H1 (cell line): ENCODE data around the gene TPD52L2. TPM values are rescaled to one million over a fixed set of nuclear protein-coding genes. Genes with fewer than 3 reads are reported as not detected.

ENCODE experiments used
- CTCF ChIA-PET: fragments of 300-600 bp; sonication (Branson Sonifier 250); formaldehyde crosslinking; loops from one replicate; lab custom pipeline; 2021; ENCODE audit not compliant: partially characterized antibody; lab: Charles Lee
- POLR2A ChIA-PET: fragments of 300-600 bp; sonication (Branson Sonifier 250); formaldehyde crosslinking; loops from one replicate; lab custom pipeline; 2021; ENCODE audit warnings: inconsistent platforms; ENCODE audit not compliant: partially characterized antibody; lab: Charles Lee
- DNase-seq, 2 experiments: peaks; one replicate each; pipeline versions ENCODE4 v3.0.0 to v3.0.0-alpha.2; 2010 to 2022; ENCODE audit warnings: low spot score in 2 of 2, low read depth in 1 of 2, mixed read lengths in 1 of 2
- FAIRE-seq: peaks from 2 replicates; lab custom pipeline; 2011; peaks lifted over from hg19 to GRCh38; lab: Jason Lieb, UNC
- H2AFZ ChIP-seq: 2 replicates; pipeline ENCODE4 v1.8.1; 2012; ENCODE audit warnings: low read length, inconsistent platforms
- H2AK5ac ChIP-seq: 2 replicates; pipeline ENCODE4 v1.6.1; 2013; ENCODE audit warnings: low read depth, low read length
- H2BK120ac ChIP-seq: replicated peaks from 2 replicates; pipeline ENCODE3; 2013; ENCODE audit warnings: low read depth, low read length, inconsistent platforms
- H2BK12ac ChIP-seq: 2 replicates; pipeline ENCODE4 v1.6.1; 2013; ENCODE audit warnings: low read depth, low read length
- H2BK15ac ChIP-seq: 2 replicates; pipeline ENCODE4 v1.6.1; 2013; ENCODE audit warnings: low read length
- H2BK20ac ChIP-seq: 2 replicates; pipeline ENCODE4 v1.6.1; 2013; ENCODE audit warnings: low read length
- H2BK5ac ChIP-seq: 2 replicates; pipeline ENCODE4 v1.6.1; 2013; ENCODE audit warnings: low read depth, low read length
- H3K14ac ChIP-seq: 2 replicates; pipeline ENCODE4 v1.6.1; 2013; ENCODE audit warnings: inconsistent platforms; ENCODE audit not compliant: insufficient read length
- H3K18ac ChIP-seq: 2 replicates; pipeline ENCODE4 v1.6.1; 2013; ENCODE audit warnings: low read length; ENCODE audit errors: extremely low read depth
- H3K23ac ChIP-seq: 2 replicates; pipeline ENCODE4 v1.6.1; 2013; ENCODE audit warnings: inconsistent platforms; ENCODE audit not compliant: insufficient read length
- H3K23me2 ChIP-seq: 2 replicates; pipeline ENCODE4 v1.6.1; 2013; ENCODE audit warnings: low read depth, low read length
- H3K27ac ChIP-seq: 2 replicates; pipeline ENCODE4 v1.6.1; 2011; ENCODE audit warnings: low read depth, low read length, inconsistent platforms
- H3K27me3 ChIP-seq, 4 experiments: replicated peaks in 1 of 4; 1 replicate in 1 of 4; 2 replicates in 3 of 4; pipeline versions ENCODE4 v1.6.1 to v1.8.1; 2011 to 2013; ENCODE audit warnings: low read length in 3 of 4, mild to moderate bottlenecking in 3 of 4, inconsistent platforms in 2 of 4, mixed read lengths in 2 of 4, moderate library complexity in 1 of 4; ENCODE audit not compliant: control insufficient read depth in 3 of 4, insufficient read depth in 3 of 4; ENCODE audit errors: extremely low read depth in 1 of 4
- H3K36me3 ChIP-seq, 4 experiments: 2 replicates each; pipeline versions ENCODE4 v1.6.1 to v1.8.1; 2011 to 2013; ENCODE audit warnings: mild to moderate bottlenecking in 4 of 4, low read length in 3 of 4, moderate library complexity in 2 of 4, control low read depth in 1 of 4, inconsistent platforms in 1 of 4; ENCODE audit not compliant: insufficient read depth in 4 of 4, control insufficient read depth in 2 of 4
- H3K4ac ChIP-seq: replicated peaks from 2 replicates; pipeline ENCODE3; 2013; ENCODE audit warnings: low read length, low read depth, mixed read lengths, inconsistent platforms; ENCODE audit not compliant: insufficient read length
- H3K4me1 ChIP-seq, 4 experiments: replicated peaks in 1 of 4; 1 replicate in 1 of 4; 2 replicates in 3 of 4; pipeline versions ENCODE4 v1.6.1 to v1.8.1; 2011 to 2013; ENCODE audit warnings: low read length in 3 of 4, inconsistent platforms in 2 of 4, mixed read lengths in 1 of 4; ENCODE audit not compliant: insufficient read depth in 4 of 4, control insufficient read depth in 3 of 4
- H3K4me2 ChIP-seq, 2 experiments: 2 replicates each; pipeline versions ENCODE4 v1.6.1 to v1.8.1; 2011 to 2013; ENCODE audit warnings: low read depth in 2 of 2, low read length in 2 of 2, control low read depth in 1 of 2, inconsistent platforms in 1 of 2, mild to moderate bottlenecking in 1 of 2; ENCODE audit not compliant: insufficient read depth in 1 of 2
- H3K4me3 ChIP-seq, 4 experiments: fragments of 200-600, 300-600 bp in 1 of 4; sonication (generic), shearing (Covaris generic), sonication (Bioruptor Twin) in 1 of 4; 2 replicates each; pipeline versions ENCODE4 v1.5.1 to v1.8.1; 2011 to 2016; ENCODE audit warnings: low read length in 4 of 4, low read depth in 3 of 4, control low read depth in 2 of 4, inconsistent platforms in 2 of 4, mild to moderate bottlenecking in 2 of 4, mixed read lengths in 1 of 4, moderate library complexity in 1 of 4; ENCODE audit not compliant: insufficient read depth in 2 of 4; ENCODE audit errors: extremely low read depth in 1 of 4
- H3K56ac ChIP-seq: replicated peaks from 2 replicates; pipeline ENCODE3; 2013; ENCODE audit warnings: low read depth, mild to moderate bottlenecking, mixed read lengths, low read length, inconsistent platforms; ENCODE audit not compliant: insufficient read length
- H3K79me1 ChIP-seq: 2 replicates; pipeline ENCODE4 v1.6.1; 2013; ENCODE audit warnings: low read depth, low read length, control low read depth
- H3K79me2 ChIP-seq, 2 experiments: 2 replicates each; pipeline versions ENCODE4 v1.6.1 to v1.8.1; 2012 to 2013; ENCODE audit warnings: low read length in 2 of 2, mild to moderate bottlenecking in 2 of 2, inconsistent platforms in 1 of 2; ENCODE audit not compliant: insufficient read depth in 2 of 2, control insufficient read depth in 1 of 2
- H3K9ac ChIP-seq, 4 experiments: replicated peaks in 1 of 4; 1 replicate in 1 of 4; 2 replicates in 3 of 4; pipeline versions ENCODE4 v1.6.1 to v1.8.1; 2011 to 2013; ENCODE audit warnings: low read depth in 3 of 4, low read length in 3 of 4, control low read depth in 2 of 4, mild to moderate bottlenecking in 2 of 4, moderate library complexity in 2 of 4, inconsistent platforms in 1 of 4; ENCODE audit errors: extremely low read depth in 1 of 4
- H3K9me3 ChIP-seq, 2 experiments: 2 replicates each; pipeline versions ENCODE4 v1.6.1 to v1.8.1; 2012 to 2013; ENCODE audit warnings: mild to moderate bottlenecking in 2 of 2, moderate library complexity in 2 of 2, control low read depth in 1 of 2, inconsistent platforms in 1 of 2, low read depth in 1 of 2, low read length in 1 of 2, mixed read lengths in 1 of 2; ENCODE audit not compliant: insufficient read depth in 2 of 2
- H4K20me1 ChIP-seq, 2 experiments: replicated peaks in 1 of 2; 2 replicates each; pipeline versions ENCODE3 to v1.8.1; 2011 to 2013; ENCODE audit warnings: inconsistent platforms in 2 of 2, low read length in 2 of 2, mild to moderate bottlenecking in 1 of 2; ENCODE audit not compliant: insufficient read depth in 2 of 2, control insufficient read depth in 1 of 2
- H4K5ac ChIP-seq: 2 replicates; pipeline ENCODE4 v1.6.1; 2013; ENCODE audit warnings: low read length, low read depth, mixed read lengths, inconsistent platforms; ENCODE audit not compliant: insufficient read length
- H4K8ac ChIP-seq: 2 replicates; pipeline ENCODE4 v1.8.0; 2013; ENCODE audit warnings: mild to moderate bottlenecking, moderate library complexity, low read length, inconsistent platforms; ENCODE audit not compliant: insufficient read depth; ENCODE audit errors: extremely low read depth
- H4K91ac ChIP-seq: replicated peaks from 2 replicates; pipeline ENCODE3; 2013; ENCODE audit warnings: low read length, mixed read lengths, inconsistent platforms; ENCODE audit not compliant: insufficient read length
- CTBP2 ChIP-seq: IDR thresholded peaks from 2 replicates; pipeline ENCODE4 v1.7.0; 2011; ENCODE audit warnings: borderline replicate concordance, mild to moderate bottlenecking, moderate library complexity, mixed read lengths, low read length; ENCODE audit not compliant: insufficient read depth, insufficient read length
- HDAC2 ChIP-seq, 2 experiments: fragments of 300-600 bp in 1 of 2; sonication (generic) in 1 of 2; IDR thresholded peaks; 2 replicates each; pipeline ENCODE4 v1.6.1; 2011 to 2012; ENCODE audit warnings: low read depth in 2 of 2, low read length in 2 of 2, mild to moderate bottlenecking in 2 of 2, moderate library complexity in 2 of 2, borderline replicate concordance in 1 of 2, inconsistent platforms in 1 of 2
- RAD21 ChIP-seq, 2 experiments: IDR thresholded peaks in 1 of 2; conservative IDR thresholded peaks in 1 of 2; 2 replicates each; pipeline ENCODE4 v1.6.1; 2011; ENCODE audit warnings: low read depth in 2 of 2, low read length in 2 of 2, improper control_type of control experiment in 1 of 2, inconsistent platforms in 1 of 2, mild to moderate bottlenecking in 1 of 2, moderate library complexity in 1 of 2
- RFX5 ChIP-seq: IDR thresholded peaks from 2 replicates; pipeline ENCODE4 v1.6.1; 2011; ENCODE audit warnings: low read depth, low read length, improper control_type of control experiment, borderline replicate concordance
- TAF7 ChIP-seq: optimal IDR thresholded peaks from 2 replicates; pipeline ENCODE3; 2011; ENCODE audit warnings: low read depth, mild to moderate bottlenecking, inconsistent platforms, low read length, moderate library complexity, borderline replicate concordance
- WGBS, 2 experiments: shearing (Covaris generic) in 1 of 2; methylation state at CpG; one replicate each; pipeline versions ENCODE4 v1.1.6 to v1.1.7; 2013 to 2015; ENCODE audit warnings: low lambda C conversion rate in 2 of 2, mixed read lengths in 2 of 2, inconsistent platforms in 1 of 2, low coverage in 1 of 2, missing lambda C conversion rate in 1 of 2; ENCODE audit not compliant: insufficient replicate concordance in 2 of 2, insufficient coverage in 1 of 2, insufficient read length in 1 of 2; ENCODE audit errors: extremely low coverage in 1 of 2, missing lambda C conversion rate in 1 of 2; 5-methylcytosine and 5-hydroxymethylcytosine counted together
- polyA plus RNA-seq, 7 experiments: library from polyadenylated mRNA; depleted of rRNA in 3 of 7; stranded (reverse) in 5 of 7; unstranded in 2 of 7; fragments of >200 nt in 5 of 7; fragments of 200-250 nt in 2 of 7; gene quantifications; 1 replicate in 5 of 7; 2 replicates in 1 of 7; 4 replicates in 1 of 7; pipeline versions ENCODE4 v1.2.1 to v1.2.3, GENCODE V29; 2011 to 2013; ENCODE audit warnings: missing spikeins in 2 of 7, mixed read lengths in 2 of 7
- total RNA-seq: library from RNA; stranded (reverse); fragmentation: NEBNext Ultra II Directional; extraction: Animal tissue kit (Norgen Biotek cat#: 25700); gene quantifications from 2 replicates; pipeline ENCODE4 v1.2.1, GENCODE V29; 2021

The TPD52L2 gene
- total and polyA plus RNA-seq, 2 of the 8 experiments (the other 6 are each of a cell fraction or from before 2014, with no cell fraction given): 77.1 to 80.2 TPM

DNA sequence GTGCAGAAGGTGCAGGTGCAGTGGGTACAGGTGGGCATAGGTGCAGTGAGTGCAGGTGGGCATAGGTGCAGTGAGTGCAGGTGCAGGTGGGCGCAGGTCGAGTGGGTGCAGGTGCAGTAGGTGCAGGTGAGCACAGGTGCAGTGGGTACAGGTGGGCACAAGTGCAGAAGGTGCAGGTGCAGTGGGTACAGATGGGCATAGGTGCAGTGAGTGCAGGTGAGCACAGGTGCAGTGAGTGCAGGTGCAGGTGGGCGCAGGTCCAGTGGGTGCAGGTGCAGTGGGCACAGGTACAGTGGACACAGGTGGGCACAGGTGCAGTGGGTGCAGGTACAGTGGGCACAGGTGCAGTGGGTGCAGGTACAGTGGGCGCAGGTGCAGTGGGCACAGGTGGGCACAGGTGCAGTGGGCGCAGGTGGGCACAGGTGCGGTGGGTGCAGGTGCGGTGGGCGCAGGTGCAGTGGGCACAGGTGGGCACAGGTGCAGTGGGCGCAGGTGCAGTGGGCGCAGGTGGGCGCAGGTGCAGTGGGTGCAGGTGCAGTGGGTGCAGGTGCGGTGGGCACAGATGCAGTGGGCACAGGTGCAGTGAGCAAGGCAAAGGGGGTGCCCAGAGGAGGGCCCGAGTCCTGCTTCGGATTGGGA is 49.3 kb upstream of the TPD52L2 start:
- Histone ChIP-seq H2BK15ac (no peak overlapping the region), H4K20me1 (peaks cover 0 to 19% of the 10 kb centered on the region in 2 experiments), H4K8ac (no peak overlapping the region), H3K14ac (no peak overlapping the region), H3K79me1 (peaks cover 28% of the 10 kb centered on the region), H3K4me2 (no peak overlapping the region), H3K23me2 (no peaks in the 10 kb centered on the region), H3K27ac (no peak overlapping the region), H4K5ac (no peak overlapping the region), H2AFZ (no peak overlapping the region), H2BK20ac (no peak overlapping the region), H3K9me3 (no peaks in the 10 kb centered on the region; a peak in 1 of 4 replicates), H2AK5ac (no peak overlapping the region), H3K18ac (no peak overlapping the region), H3K36me3 (no peaks in the 10 kb centered on the region), H3K56ac (no peak overlapping the region), H4K91ac (no peak overlapping the region), H3K4me3 (no peak overlapping the region), H3K4me1 (peaks cover 0 to 4% (median 1%) of the 10 kb centered on the region in 4 experiments; a peak in 4 of 7 replicates), H3K27me3 (no peaks in the 10 kb centered on the region), H2BK120ac (no peak overlapping the region), H3K4ac (no peak overlapping the region), H3K23ac (no peak overlapping the region), H2BK12ac (no peak overlapping the region), H2BK5ac (peak overlapping the region; percentile 35; the same call in 1 of the 2 replicates), H3K9ac (no peak overlapping the region), H3K79me2 (peaks cover 0 to 39% of the 10 kb centered on the region in 2 experiments; a peak in 3 of 4 replicates)
- ChIA-PET CTCF (interaction anchor here (1.4 kb wide), 1 partner anchor 17 kb away, joined by 4 read pairs; no protein-coding TSS in a partner anchor), POLR2A (no interaction called here)
- 94% methylated on average over 11 of the region's 14 CpGs; no CpG with 5 or more reads in 1 of the 2 experiments for WGBS, 2 experiments
- no peak for TF ChIP-seq RFX5
- TF ChIP-seq TAF7: no peak
- no peak for TF ChIP-seq HDAC2 (IDR thresholded peaks at IDR 0.05; ENCODE audit: borderline replicate concordance in 1 of 2, low read depth in 2 of 2, low read length in 2 of 2)
- TF ChIP-seq CTBP2: no peak
- TF ChIP-seq RAD21 (IDR thresholded peaks at IDR 0.05 in 1 of 2, conservative IDR thresholded peaks at IDR 0.05 in 1 of 2; ENCODE audit: low read depth in 2 of 2, low read length in 2 of 2): no peak
- FAIRE-seq (no peak), DNase-seq (no peak)
